ENCODE data around the gene CFB. TPM values are rescaled to one million over a fixed set of nuclear protein-coding genes. Genes with fewer than 3 reads are reported as not detected.
"Not testable (repeated sequence)": the region's sequence is repeated elsewhere in the genome, so short reads cannot be mapped to it uniquely, and the experiment has no call there.

CFB gene
- total RNA-seq, 1 donor from 2014 or later, result 1.4 TPM

- not testable (repeated sequence) for FAIRE-seq; H3K4me1 ChIP-seq (ENCODE audit: insufficient read depth, low read length); H3K4me2 ChIP-seq (ENCODE audit: low read length); H3K9me3 ChIP-seq (ENCODE audit: insufficient read depth, low read depth, low read length); H3K9me3 Mint-ChIP-seq (ENCODE audit: unreplicated experiment); H3K9ac ChIP-seq (ENCODE audit: low read length); H2AFZ ChIP-seq (ENCODE audit: low read depth, low read length); H3K27me3 Mint-ChIP-seq (ENCODE audit: low read depth, unreplicated experiment); H4K20me1 ChIP-seq (ENCODE audit: insufficient read depth, low read length); H3K4me1 Mint-ChIP-seq (ENCODE audit: low read depth, unreplicated experiment); DNase-seq (ENCODE audit: low read depth); H3K4me3 ChIP-seq (ENCODE audit: insufficient read depth, low read depth, low read length); H3K79me2 ChIP-seq (ENCODE audit: insufficient read depth, low read length); H3K4me3 Mint-ChIP-seq (ENCODE audit: unreplicated experiment); H3K27ac ChIP-seq (ENCODE audit: low read depth, low read length); H3K36me3 ChIP-seq (ENCODE audit: insufficient read depth, low read length); H3K27me3 ChIP-seq (ENCODE audit: insufficient read depth, low read length); H3K36me3 Mint-ChIP-seq (ENCODE audit: low read depth, unreplicated experiment); H3K27ac Mint-ChIP-seq (ENCODE audit: unreplicated experiment)
Measured at GRCh38 chr6:31980195-31980876, 34.4 kb downstream of the CFB start.

- not testable (repeated sequence) for H3K36me3 Mint-ChIP-seq (ENCODE audit: low read depth, unreplicated experiment); H2AFZ ChIP-seq (ENCODE audit: low read depth, low read length); H3K27me3 Mint-ChIP-seq (ENCODE audit: low read depth, unreplicated experiment); H3K9me3 ChIP-seq (ENCODE audit: insufficient read depth, low read depth, low read length); H3K36me3 ChIP-seq (ENCODE audit: insufficient read depth, low read length); H3K4me3 ChIP-seq (ENCODE audit: insufficient read depth, low read depth, low read length); H4K20me1 ChIP-seq (ENCODE audit: insufficient read depth, low read length); H3K9ac ChIP-seq (ENCODE audit: low read length); H3K9me3 Mint-ChIP-seq (ENCODE audit: unreplicated experiment); H3K79me2 ChIP-seq (ENCODE audit: insufficient read depth, low read length); FAIRE-seq; H3K4me2 ChIP-seq (ENCODE audit: low read length); H3K4me3 Mint-ChIP-seq (ENCODE audit: unreplicated experiment); H3K27me3 ChIP-seq (ENCODE audit: insufficient read depth, low read length); H3K27ac Mint-ChIP-seq (ENCODE audit: unreplicated experiment); DNase-seq (ENCODE audit: low read depth); H3K27ac ChIP-seq (ENCODE audit: low read depth, low read length); H3K4me1 Mint-ChIP-seq (ENCODE audit: low read depth, unreplicated experiment); H3K4me1 ChIP-seq (ENCODE audit: insufficient read depth, low read length)
Measured at GRCh38 chr6:31980998-31981397, 35.1 kb downstream of the CFB start.

- H3K9me3 Mint-ChIP-seq (ENCODE audit: unreplicated experiment), result not testable (repeated sequence)
Measured at GRCh38 chr6:31981744-31982143, 35.8 kb downstream of the CFB start, which contains the start of gene C4A. C4A (plus strand) TSS chr6:31982057; CDS start chr6:31982108, 51 bp downstream.

GRCh38 chr6:31989363-31989762 lies 43.5 kb downstream of the CFB start:
- H3K36me3 Mint-ChIP-seq (ENCODE audit: low read depth, unreplicated experiment); H4K20me1 ChIP-seq (ENCODE audit: insufficient read depth, low read length); FAIRE-seq; H3K4me1 Mint-ChIP-seq (ENCODE audit: low read depth, unreplicated experiment); H3K36me3 ChIP-seq (ENCODE audit: insufficient read depth, low read length); H3K27ac ChIP-seq (ENCODE audit: low read depth, low read length); H3K9me3 ChIP-seq (ENCODE audit: insufficient read depth, low read depth, low read length); H2AFZ ChIP-seq (ENCODE audit: low read depth, low read length); H3K27ac Mint-ChIP-seq (ENCODE audit: unreplicated experiment); H3K9ac ChIP-seq (ENCODE audit: low read length); H3K79me2 ChIP-seq (ENCODE audit: insufficient read depth, low read length); H3K4me3 ChIP-seq (ENCODE audit: insufficient read depth, low read depth, low read length); DNase-seq (ENCODE audit: low read depth); H3K27me3 Mint-ChIP-seq (ENCODE audit: low read depth, unreplicated experiment); H3K27me3 ChIP-seq (ENCODE audit: insufficient read depth, low read length); H3K9me3 Mint-ChIP-seq (ENCODE audit: unreplicated experiment); H3K4me3 Mint-ChIP-seq (ENCODE audit: unreplicated experiment); H3K4me2 ChIP-seq (ENCODE audit: low read length); H3K4me1 ChIP-seq (ENCODE audit: insufficient read depth, low read length): not testable (repeated sequence)

More at GRCh38 chr6:31981744-31982143, 35.8 kb downstream of the CFB start, which contains the start of gene C4A:
- not testable (repeated sequence) for H3K27me3 ChIP-seq (ENCODE audit: insufficient read depth, low read length); H4K20me1 ChIP-seq (ENCODE audit: insufficient read depth, low read length); H3K4me2 ChIP-seq (ENCODE audit: low read length); H3K36me3 ChIP-seq (ENCODE audit: insufficient read depth, low read length); H3K4me3 Mint-ChIP-seq (ENCODE audit: unreplicated experiment); H3K9ac ChIP-seq (ENCODE audit: low read length); H3K27me3 Mint-ChIP-seq (ENCODE audit: low read depth, unreplicated experiment); H3K79me2 ChIP-seq (ENCODE audit: insufficient read depth, low read length); H3K27ac ChIP-seq (ENCODE audit: low read depth, low read length); H3K36me3 Mint-ChIP-seq (ENCODE audit: low read depth, unreplicated experiment); FAIRE-seq; H3K27ac Mint-ChIP-seq (ENCODE audit: unreplicated experiment); H2AFZ ChIP-seq (ENCODE audit: low read depth, low read length); H3K4me1 Mint-ChIP-seq (ENCODE audit: low read depth, unreplicated experiment); H3K9me3 ChIP-seq (ENCODE audit: insufficient read depth, low read depth, low read length); H3K4me1 ChIP-seq (ENCODE audit: insufficient read depth, low read length); DNase-seq (ENCODE audit: low read depth); H3K4me3 ChIP-seq (ENCODE audit: insufficient read depth, low read depth, low read length)

- not testable (repeated sequence) for H3K4me3 Mint-ChIP-seq (ENCODE audit: unreplicated experiment); H3K4me1 Mint-ChIP-seq (ENCODE audit: low read depth, unreplicated experiment); H4K20me1 ChIP-seq (ENCODE audit: insufficient read depth, low read length); H3K9ac ChIP-seq (ENCODE audit: low read length); H2AFZ ChIP-seq (ENCODE audit: low read depth, low read length); H3K27ac Mint-ChIP-seq (ENCODE audit: unreplicated experiment); H3K4me1 ChIP-seq (ENCODE audit: insufficient read depth, low read length); H3K36me3 ChIP-seq (ENCODE audit: insufficient read depth, low read length); H3K9me3 ChIP-seq (ENCODE audit: insufficient read depth, low read depth, low read length); H3K4me2 ChIP-seq (ENCODE audit: low read length); DNase-seq (ENCODE audit: low read depth); H3K36me3 Mint-ChIP-seq (ENCODE audit: low read depth, unreplicated experiment); H3K27me3 Mint-ChIP-seq (ENCODE audit: low read depth, unreplicated experiment); H3K27ac ChIP-seq (ENCODE audit: low read depth, low read length); H3K27me3 ChIP-seq (ENCODE audit: insufficient read depth, low read length); H3K9me3 Mint-ChIP-seq (ENCODE audit: unreplicated experiment); FAIRE-seq; H3K79me2 ChIP-seq (ENCODE audit: insufficient read depth, low read length); H3K4me3 ChIP-seq (ENCODE audit: insufficient read depth, low read depth, low read length)
Measured at GRCh38 chr6:31994421-31994820, 48.5 kb downstream of the CFB start.

- not testable (repeated sequence) for H3K4me1 ChIP-seq (ENCODE audit: insufficient read depth, low read length); H3K27me3 Mint-ChIP-seq (ENCODE audit: low read depth, unreplicated experiment); H3K36me3 Mint-ChIP-seq (ENCODE audit: low read depth, unreplicated experiment); DNase-seq (ENCODE audit: low read depth); H3K9me3 ChIP-seq (ENCODE audit: insufficient read depth, low read depth, low read length); H3K9me3 Mint-ChIP-seq (ENCODE audit: unreplicated experiment); H3K27me3 ChIP-seq (ENCODE audit: insufficient read depth, low read length); H3K4me3 ChIP-seq (ENCODE audit: insufficient read depth, low read depth, low read length); H3K27ac Mint-ChIP-seq (ENCODE audit: unreplicated experiment); FAIRE-seq; H3K27ac ChIP-seq (ENCODE audit: low read depth, low read length); H2AFZ ChIP-seq (ENCODE audit: low read depth, low read length); H3K4me3 Mint-ChIP-seq (ENCODE audit: unreplicated experiment); H4K20me1 ChIP-seq (ENCODE audit: insufficient read depth, low read length); H3K4me2 ChIP-seq (ENCODE audit: low read length); H3K79me2 ChIP-seq (ENCODE audit: insufficient read depth, low read length); H3K9ac ChIP-seq (ENCODE audit: low read length); H3K36me3 ChIP-seq (ENCODE audit: insufficient read depth, low read length); H3K4me1 Mint-ChIP-seq (ENCODE audit: low read depth, unreplicated experiment)
Measured at GRCh38 chr6:31996385-31996784, 50.5 kb downstream of the CFB start.
